ENCODE measurements around the gene TIAM1.
A peak's percentile ranks its signal among the peaks of the same experiment; 100 is the strongest.

TIAM1 gene

DNA sequence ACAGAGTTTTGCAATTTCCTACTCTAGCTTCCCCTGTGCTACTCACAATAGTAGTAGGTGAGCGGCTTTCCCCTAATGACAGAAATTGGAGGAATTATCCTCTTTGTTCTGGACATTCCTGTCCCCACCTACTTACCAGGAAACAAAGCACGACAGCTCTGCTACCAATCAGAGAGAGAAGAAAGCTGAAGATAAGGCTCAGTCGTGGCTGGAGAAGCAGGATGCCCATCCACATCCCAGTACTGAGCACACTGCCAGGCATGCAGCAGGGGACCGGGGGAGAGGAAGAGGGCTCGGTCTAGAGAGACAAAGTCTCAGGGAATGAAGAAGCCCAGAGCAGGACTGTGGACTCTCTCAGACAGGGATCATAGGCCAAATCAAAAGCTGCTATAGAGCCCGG is 171.7 kb downstream of the TIAM1 start:
- no peak overlapping the region for H3K4me3 ChIP-seq (ENCODE audit: low read depth, low read length)
- TF ChIP-seq, protein P1, sequence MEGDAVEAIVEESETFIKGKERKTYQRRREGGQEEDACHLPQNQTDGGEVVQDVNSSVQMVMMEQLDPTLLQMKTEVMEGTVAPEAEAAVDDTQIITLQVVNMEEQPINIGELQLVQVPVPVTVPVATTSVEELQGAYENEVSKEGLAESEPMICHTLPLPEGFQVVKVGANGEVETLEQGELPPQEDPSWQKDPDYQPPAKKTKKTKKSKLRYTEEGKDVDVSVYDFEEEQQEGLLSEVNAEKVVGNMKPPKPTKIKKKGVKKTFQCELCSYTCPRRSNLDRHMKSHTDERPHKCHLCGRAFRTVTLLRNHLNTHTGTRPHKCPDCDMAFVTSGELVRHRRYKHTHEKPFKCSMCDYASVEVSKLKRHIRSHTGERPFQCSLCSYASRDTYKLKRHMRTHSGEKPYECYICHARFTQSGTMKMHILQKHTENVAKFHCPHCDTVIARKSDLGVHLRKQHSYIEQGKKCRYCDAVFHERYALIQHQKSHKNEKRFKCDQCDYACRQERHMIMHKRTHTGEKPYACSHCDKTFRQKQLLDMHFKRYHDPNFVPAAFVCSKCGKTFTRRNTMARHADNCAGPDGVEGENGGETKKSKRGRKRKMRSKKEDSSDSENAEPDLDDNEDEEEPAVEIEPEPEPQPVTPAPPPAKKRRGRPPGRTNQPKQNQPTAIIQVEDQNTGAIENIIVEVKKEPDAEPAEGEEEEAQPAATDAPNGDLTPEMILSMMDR (IDR thresholded peaks at IDR 0.05; ENCODE audit: low read depth, low read length): no peak
- DNase-seq: peak; percentile 22

GRCh38 chr21:31164713-31165694 is 179.1 kb downstream of the TIAM1 start:
- Histone ChIP-seq H3K9me3 (no peaks in the 10 kb centered on the region), H3K4me3 (ENCODE audit: low read depth, low read length) (no peak overlapping the region), H3K36me3 (no peaks in the 10 kb centered on the region), H3K27me3 (no peaks in the 10 kb centered on the region), H3K4me1 (peaks cover 3% of the 10 kb centered on the region)
- TF ChIP-seq, protein P1 (IDR thresholded peaks at IDR 0.05; ENCODE audit: low read depth, low read length): no peak
- no peak for DNase-seq

More for the DNA sequence above, 171.7 kb downstream of the TIAM1 start:
- Histone ChIP-seq H3K9me3 (no peaks in the 10 kb centered on the region), H3K36me3 (no peaks in the 10 kb centered on the region), H3K27me3 (no peaks in the 10 kb centered on the region), H3K4me1 (peaks cover 32% of the 10 kb centered on the region)

- peak; percentile 50 for DNase-seq
- TF ChIP-seq, protein P1 (IDR thresholded peaks at IDR 0.05; ENCODE audit: low read depth, low read length): no peak
- H3K4me1 ChIP-seq: peaks cover 3% of the 10 kb centered on the region
Observed at GRCh38 chr21:31162827-31163226, 181.2 kb downstream of the TIAM1 start.

GRCh38 chr21:31162079-31162699 is 181.9 kb downstream of the TIAM1 start:
- no peaks in the 10 kb centered on the region for H3K9me3 ChIP-seq
- no peak for DNase-seq
- H3K4me1 ChIP-seq: peaks cover 3% of the 10 kb centered on the region
- H3K36me3 ChIP-seq: no peaks in the 10 kb centered on the region
- TF ChIP-seq, protein P1 (IDR thresholded peaks at IDR 0.05; ENCODE audit: low read depth, low read length): no peak
- no peaks in the 10 kb centered on the region for H3K27me3 ChIP-seq
- H3K4me3 ChIP-seq (ENCODE audit: low read depth, low read length): no peak overlapping the region

More at GRCh38 chr21:31162827-31163226, 181.2 kb downstream of the TIAM1 start:
- Histone ChIP-seq H3K27me3 (no peaks in the 10 kb centered on the region), H3K9me3 (no peaks in the 10 kb centered on the region), H3K4me3 (ENCODE audit: low read depth, low read length) (no peak overlapping the region), H3K36me3 (no peaks in the 10 kb centered on the region)

GRCh38 chr21:31161157-31161556 is 182.9 kb downstream of the TIAM1 start:
- Histone ChIP-seq H3K9me3 (no peaks in the 10 kb centered on the region), H3K4me3 (ENCODE audit: low read depth, low read length) (peak overlapping the region; percentile 81), H3K27me3 (no peaks in the 10 kb centered on the region), H3K4me1 (peaks cover 3% of the 10 kb centered on the region), H3K36me3 (no peaks in the 10 kb centered on the region)
- DNase-seq: peak; percentile 37
- TF ChIP-seq, protein P1 (IDR thresholded peaks at IDR 0.05; ENCODE audit: low read depth, low read length): no peak

All from BE2C (cell line).